GM21576 (cell line): ENCODE results near the gene PSEN1.

Source experiments
- ATAC-seq: cut with Tn5 transposase; IDR thresholded peaks from one replicate; pipeline ENCODE4 v1.9.1; 2021; ENCODE audit warnings: mild to moderate bottlenecking, moderate library complexity; ENCODE audit not compliant: unreplicated experiment

The PSEN1 gene

DNA sequence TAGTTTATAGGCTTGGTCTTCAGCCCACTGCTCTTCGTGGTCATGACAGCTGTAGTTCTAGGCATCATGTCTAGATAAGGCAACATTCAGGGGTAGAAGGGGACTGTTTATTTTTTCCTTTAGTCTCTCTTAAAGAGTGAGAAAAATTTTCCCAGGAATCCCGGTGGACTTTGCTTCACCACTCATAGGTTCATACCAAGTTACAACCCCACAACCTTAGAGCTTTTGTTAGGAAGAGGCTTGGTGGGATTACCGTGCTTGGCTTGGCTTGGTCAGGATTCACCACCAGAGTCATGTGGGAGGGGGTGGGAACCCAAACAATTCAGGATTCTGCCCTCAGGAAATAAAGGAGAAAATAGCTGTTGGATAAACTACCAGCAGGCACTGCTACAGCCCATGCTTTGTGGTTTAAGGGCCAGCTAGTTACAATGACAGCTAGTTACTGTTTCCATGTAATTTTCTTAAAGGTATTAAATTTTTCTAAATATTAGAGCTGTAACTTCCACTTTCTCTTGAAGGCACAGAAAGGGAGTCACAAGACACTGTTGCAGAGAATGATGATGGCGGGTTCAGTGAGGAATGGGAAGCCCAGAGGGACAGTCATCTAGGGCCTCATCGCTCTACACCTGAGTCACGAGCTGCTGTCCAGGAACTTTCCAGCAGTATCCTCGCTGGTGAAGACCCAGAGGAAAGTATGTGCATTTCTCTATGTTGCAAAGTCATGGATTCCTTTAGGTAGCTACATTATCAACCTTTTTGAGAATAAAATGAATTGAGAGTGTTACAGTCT is 75.1 kb downstream of the PSEN1 start:
- ATAC-seq: no peak

DNA sequence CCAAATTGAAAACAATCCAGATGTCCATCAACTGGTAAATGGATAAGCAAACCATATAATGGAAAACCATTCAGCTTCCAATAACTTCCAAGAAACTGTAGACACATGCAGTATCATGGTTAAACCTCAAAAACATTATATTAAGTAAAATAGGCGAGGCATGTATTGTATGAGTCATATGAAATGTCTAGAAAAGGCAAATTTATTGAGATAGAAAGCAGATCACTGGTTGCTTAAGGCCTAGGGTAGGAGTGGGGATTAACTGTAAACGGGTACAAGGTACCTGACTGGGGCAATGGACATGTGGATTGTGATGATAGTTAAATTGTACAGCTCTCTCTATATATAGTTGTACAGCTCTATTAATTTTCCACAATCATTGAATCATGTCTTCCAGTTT is 79.7 kb downstream of the PSEN1 start:
- no peak for ATAC-seq

DNA sequence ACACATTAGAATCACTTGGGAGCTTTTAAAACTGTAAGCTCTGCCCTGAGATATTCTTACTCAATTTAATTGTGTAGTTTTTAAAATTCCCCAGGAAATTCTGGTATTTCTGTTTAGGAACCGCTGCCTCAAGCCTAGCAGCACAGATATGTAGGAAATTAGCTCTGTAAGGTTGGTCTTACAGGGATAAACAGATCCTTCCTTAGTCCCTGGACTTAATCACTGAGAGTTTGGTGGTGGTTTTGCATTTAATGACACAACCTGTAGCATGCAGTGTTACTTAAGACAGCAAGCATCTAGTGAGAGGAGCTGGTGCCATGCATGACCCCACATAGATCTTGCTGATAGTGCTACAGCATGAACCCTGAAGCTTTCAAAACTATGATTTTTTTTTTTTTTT is 81.1 kb downstream of the PSEN1 start:
- no peak for ATAC-seq

DNA sequence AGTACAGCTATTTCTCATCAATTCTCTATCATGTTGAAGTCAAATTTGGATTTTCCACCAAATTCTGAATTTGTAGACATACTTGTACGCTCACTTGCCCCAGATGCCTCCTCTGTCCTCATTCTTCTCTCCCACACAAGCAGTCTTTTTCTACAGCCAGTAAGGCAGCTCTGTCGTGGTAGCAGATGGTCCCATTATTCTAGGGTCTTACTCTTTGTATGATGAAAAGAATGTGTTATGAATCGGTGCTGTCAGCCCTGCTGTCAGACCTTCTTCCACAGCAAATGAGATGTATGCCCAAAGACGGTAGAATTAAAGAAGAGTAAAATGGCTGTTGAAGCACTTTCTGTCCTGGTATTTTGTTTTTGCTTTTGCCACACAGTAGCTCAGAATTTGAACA is 83.8 kb downstream of the PSEN1 start:
- ATAC-seq: no peak

DNA sequence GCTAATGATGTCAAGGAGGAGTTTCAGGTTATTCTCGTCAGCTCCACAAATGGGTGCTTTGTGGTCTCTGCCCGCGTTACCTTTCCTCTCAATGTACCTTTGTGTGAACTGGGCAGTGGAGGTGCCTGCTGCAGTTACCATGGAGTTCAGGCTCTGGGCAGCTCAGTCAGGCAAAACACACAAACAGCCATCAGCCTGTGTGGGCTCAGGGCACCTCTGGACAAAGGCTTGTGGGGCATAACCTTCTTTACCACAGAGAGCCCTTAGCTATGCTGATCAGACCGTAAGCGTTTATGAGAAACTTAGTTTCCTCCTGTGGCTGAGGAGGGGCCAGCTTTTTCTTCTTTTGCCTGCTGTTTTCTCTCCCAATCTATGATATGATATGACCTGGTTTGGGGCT is 84.3 kb downstream of the PSEN1 start:
- ATAC-seq: no peak

DNA sequence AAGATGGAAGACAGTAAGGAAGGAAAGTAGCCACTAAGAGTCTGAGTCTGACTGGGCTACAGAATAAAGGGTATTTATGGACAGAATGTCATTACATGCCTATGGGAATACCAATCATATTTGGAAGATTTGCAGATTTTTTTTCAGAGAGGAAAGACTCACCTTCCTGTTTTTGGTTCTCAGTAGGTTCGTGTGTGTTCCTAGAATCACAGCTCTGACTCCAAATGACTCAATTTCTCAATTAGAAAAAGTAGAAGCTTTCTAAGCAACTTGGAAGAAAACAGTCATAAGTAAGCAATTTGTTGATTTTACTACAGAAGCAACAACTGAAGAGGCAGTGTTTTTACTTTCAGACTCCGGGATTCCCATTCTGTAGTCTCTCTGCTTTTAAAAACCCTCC is 85.6 kb downstream of the PSEN1 start:
- ATAC-seq: no peak

DNA sequence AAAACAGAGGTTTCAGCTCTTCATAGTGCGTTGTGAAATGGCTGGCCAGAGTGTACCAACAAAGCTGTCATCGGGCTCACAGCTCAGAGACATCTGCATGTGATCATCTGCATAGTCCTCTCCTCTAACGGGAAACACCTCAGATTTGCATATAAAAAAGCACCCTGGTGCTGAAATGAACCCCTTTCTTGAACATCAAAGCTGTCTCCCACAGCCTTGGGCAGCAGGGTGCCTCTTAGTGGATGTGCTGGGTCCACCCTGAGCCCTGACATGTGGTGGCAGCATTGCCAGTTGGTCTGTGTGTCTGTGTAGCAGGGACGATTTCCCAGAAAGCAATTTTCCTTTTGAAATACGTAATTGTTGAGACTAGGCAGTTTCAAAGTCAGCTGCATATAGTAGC is 86.7 kb downstream of the PSEN1 start:
- no peak for ATAC-seq

DNA sequence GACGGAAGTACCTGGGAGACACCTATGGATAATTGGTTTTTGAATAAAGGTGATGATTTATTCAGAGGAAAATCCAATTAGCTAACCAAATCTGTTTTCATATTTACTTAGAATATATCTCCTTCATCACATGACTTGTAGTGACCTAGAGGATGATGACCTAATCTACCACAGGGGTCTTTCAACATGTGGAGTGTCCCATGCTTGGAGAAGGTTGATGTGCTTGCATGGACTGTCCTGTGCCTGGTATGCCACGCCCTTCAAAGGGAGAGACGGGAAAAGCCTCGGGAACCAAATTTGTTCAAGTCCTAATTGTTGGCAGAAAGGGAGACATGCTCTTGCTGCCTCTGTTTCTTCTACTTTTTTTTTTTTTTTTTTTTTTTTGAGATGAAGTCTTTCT is 89.2 kb downstream of the PSEN1 start:
- no peak for ATAC-seq

DNA sequence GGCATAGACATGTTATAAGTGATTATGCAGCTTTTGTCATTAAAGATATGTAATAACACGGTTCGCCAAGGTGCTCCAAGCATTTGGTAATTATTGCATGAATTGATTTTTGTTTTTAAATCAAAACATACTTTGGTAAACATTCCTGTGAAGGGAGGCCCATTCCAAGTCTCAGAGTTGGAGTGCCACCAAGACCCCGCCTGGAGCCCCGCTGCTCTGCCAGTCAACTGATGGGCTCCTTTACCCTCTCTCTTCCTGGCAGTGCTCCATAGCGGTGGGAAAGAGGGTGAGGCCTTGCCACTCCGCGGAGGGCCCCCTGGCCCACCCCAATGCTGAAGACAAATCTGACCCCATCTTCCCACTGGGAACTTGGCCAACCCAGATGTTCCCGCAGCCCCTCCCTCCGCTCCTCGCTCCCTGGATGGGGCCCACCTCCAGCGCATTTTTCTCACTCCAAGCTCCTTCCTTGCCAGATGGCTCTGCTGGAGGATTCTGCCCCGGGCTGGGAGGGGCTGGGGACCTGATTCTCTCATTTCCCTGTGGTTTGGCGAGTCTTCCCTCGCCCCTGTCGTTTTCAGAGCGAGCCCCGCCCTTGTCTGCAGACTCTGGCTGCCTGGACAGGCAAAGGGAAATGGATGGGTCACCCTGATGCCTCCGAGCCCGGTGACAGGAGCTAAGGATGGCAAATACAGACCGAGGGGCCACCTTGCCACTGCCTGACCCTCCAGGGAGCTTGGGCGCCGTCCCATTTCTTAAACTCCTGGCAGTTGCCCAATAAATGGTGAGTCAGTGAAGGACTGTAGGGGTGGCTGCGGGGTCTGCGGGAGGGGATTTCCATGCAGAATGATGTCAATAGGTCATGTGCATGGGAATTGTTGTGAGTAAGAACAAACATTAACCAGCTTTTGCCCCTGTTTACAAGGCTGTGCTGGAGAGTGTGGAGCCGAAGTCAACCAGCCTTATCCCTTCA is 91.8 kb downstream of the PSEN1 start:
- no peak for ATAC-seq

DNA sequence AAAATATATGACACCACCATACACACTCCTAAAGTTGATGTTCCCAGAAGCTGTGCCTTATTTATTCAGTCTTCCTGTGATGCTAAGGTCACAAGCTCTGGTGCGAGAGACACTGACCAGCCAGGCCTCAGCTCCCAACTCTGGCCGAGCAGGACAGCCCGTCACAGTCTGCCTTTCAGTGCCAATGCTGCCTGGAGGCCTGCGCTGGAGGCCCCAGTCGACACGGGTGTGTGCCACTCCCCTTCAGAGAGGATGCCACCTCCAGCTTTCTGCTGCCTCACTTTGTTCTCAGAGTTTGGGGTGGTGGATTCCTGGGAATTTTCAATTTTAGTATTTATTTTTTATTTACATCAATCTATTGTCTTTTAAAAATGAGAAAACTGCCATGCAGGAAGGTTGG is 93.7 kb downstream of the PSEN1 start:
- ATAC-seq: no peak

DNA sequence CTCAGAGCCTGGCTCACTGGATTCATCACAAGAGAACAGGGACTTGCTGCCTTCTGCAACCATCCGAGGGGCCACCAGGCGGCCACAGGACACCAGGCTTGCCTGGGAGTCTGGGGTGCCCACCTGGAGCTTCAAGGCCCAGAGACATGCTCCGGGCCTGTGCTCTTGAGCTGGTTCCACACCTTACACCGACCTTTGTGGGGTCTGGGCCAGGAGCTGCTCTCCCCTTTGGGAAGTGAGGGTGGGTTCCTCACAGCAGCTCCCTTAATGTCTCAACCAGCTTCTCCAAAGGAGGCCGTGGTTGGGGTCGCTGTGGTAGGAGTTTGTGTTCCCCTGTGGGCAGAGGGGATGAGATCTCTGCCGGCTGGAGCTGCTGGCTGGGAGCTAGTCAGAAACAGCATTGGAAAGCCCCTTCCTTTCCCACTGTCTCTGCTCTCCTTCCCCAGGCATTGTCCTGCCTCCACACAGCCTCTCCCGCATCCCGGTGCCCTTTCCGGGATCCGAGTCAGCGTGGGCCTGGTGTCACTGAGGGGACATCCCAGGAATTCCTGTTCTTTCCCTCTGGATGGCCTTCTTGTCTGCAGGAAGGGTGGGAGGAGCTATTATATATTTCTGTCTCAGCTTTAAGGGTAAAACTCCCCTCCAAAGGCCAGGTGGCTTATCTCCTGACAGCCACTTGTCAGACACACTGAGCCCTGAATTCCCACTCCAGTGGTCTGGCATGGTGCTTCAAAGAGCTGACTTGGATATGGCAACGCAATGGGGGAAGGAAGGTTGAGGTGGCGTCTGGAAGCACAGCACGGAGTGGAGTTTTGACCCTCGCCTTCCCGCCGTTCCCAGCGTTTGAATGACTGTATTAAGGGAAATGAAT is 95.9 kb downstream of the PSEN1 start:
- no peak for ATAC-seq

DNA sequence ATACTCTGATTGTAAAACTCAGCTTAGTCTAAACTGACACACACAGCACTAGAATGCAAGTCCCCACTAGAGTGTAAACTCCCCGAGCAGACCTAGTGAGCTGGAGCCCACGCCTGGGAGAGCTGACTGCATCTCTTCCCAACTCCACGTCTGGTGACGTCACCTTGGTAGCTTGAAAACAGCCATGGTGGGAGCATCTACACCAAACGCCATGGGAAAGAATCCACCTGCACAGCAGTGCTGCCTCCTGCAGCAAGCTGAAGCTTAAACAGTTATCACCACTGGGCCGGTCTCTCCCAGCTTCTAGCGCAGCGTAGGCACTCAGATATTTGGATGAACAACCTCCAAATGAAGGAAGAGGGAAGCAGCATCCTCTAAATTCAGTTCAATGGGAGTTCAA is 96.7 kb downstream of the PSEN1 start:
- no peak for ATAC-seq

DNA sequence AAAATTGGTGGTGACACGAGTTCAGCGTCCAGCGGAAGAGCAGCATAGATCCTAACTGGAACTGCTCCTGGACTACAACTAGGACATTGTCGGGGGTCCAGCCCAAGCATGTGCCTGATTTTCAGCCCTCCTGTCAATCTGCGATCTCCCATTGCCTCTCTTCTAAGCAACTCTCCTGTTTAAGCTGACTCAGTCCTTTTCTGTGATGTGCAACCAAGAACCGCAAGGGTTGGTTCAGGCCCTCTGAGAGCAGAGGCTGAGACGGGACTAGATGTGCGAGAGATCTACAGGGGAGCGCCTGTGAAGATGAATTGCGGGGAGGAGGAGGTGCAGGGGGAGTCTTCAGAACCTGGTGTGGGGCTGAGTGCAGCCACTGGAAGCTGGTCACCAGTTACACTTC is 97.3 kb downstream of the PSEN1 start:
- ATAC-seq: no peak

DNA sequence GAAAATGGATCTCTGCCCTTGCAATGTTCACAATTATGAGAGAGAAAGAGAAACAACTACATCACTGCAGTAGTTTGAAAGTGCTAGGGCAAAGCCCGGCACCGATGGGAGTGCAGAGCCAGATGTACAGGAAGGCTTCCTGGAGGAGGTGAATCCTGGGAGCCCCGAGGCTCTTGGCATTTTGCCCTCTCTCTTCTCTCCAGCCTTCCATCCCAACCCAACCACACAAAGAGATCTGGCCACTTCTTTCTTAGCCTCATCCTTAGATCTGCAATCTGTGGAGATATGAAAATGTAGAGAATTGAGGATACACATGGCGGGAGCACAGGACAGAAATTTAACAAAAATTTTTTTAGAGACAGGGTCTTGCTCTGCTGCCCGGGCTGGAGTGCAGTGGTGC is 97.7 kb downstream of the PSEN1 start:
- no peak for ATAC-seq

DNA sequence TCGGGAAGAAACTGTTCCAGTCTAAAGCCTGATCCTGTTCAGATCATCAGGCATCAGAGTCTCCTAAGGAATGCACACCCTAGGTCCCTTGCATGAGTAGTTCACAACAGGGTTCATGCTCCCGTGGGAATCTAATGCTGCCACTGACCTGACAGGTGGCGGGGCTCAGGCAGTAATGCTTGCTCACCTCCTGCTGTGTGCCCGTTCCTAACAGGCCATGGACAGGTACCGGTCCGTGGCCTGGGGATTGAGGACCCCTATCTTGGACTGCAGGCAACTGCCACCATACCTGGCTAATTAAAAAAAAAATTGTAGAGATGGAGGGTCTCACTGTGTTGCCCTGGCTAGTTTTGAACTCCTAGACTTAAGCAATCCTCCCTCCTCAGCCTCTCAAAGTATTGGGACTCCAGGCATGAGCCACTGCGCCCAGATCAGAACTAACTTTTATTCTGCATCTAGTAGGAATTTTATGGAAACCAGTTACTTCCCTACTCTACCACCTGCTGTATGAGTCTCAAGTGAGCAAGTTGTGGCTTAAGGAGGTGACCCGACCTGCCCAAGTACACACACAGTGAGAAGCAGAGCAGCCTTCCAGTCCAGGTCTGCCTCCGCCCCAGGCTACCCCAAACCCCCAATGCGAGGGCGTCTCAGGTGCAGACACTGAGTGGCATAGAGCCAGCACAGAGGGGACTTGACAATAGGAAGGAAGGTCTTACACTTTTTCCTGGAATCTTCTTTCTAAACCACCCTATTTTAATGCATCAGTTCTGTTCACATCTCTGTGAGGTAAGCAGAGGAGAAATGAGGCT is 98.5 kb downstream of the PSEN1 start:
- no peak for ATAC-seq

DNA sequence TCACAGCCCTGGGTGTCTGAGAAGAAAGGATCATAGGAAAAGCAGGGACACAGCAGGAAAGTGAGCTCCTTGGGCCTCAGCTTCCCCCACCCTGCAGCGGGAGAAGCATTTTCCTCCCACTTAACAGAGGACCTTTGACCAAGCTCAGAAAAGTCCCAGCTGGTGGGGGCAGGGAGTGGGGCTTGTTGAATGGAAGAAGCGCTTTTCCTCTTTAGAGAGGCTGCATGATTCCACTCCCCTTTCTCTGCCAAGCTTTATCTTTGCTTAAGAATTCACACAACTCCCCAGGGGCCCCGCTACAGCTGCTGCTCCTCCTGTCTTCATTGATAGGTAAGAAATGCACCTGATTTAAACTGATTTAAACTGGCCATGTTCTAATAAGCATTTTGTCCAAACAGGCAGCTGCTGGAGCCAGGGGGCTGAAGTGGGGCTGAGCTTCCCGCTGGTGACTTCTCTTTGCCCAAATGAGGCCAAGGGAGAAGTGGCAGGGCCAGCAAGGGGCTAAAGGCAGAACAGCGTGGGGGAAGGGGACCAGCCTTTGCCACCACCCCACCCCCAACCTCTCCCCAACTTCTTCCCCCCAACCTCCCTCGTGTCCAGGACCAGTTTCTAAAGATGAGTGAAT is 99.3 kb downstream of the PSEN1 start:
- ATAC-seq: no peak

DNA sequence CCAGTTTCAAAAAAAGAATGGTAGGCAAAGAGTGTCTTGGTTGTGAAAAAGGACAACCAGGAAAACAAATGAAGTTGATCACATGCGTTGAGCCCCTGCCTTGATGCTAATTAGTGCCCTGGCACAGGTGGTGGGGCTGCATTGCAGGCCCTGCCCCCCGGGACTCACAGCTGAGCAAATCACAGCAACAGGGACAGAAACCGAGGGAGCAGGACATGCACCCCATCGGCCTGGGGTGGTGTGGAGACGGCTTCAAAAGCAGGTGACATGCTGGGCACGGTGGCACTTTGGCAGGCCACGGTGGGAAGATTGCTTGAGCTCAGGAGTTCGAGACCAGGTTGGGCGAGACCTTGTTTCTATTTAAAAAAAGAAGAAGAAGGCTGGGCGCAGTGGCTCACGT is 99.8 kb downstream of the PSEN1 start:
- ATAC-seq: no peak

DNA sequence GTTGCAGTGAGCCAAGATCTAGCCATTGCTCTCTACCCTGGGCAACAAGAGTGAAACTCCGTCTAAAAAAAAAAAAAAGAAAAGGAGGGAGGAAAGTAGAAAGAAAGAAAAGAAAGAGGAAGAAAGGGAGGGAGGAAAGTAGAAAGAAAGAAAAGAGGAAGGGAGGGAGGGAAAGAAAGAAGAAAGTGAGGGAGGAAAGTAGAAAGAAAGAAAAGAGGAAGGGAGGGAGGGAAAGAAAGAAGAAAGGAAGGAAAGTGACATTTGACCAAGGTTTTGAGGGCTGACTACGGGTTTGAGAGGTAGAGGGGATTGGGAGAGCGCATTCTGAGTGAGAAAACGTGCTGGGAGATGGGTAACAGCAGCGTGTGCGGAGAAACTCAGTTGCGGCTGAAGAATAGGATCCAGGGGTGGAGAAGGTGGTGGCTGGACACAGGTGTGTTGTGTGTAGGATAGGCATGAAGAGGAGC is 100.5 kb downstream of the PSEN1 start:
- ATAC-seq: no peak

DNA sequence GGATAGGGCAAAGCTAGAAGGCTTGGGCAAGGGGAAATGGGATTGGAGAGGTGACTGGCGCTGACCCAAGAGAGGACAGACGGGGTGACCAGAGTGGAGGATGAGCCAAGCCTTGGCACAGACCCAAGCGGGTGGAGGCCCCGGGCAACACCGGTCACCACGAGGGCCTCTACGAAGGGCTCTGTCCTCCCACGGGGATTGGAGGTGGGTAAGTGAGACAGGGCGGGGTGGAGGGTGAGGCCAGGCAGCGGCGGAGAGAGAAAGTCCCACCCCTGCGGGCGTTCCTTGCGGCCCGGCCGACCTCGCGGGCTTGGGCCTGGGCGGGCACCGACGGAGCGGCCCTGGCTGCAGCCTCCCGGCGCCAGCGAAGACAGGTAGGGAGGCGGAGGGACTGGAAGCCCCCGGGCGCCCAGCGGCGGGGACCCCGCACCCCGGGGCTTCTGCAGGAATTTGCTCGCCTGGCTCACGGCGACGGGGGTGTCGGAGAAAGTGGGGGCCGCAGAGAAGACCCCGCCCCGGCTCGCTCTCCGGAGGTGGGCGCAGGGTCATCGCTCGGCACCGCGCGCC is 101.0 kb downstream of the PSEN1 start, which contains the start of gene PAPLN:
Gene PAPLN (plus strand): TSS at position 288 of the 567 bp plus-strand sequence. CDS start 2,273 bp downstream, outside the sequence.
- no peak for ATAC-seq
